Ovary (tissue), 9 donors: Measurements from ENCODE around the gene TRABD2B. TPM values are rescaled to one million over a fixed set of nuclear protein-coding genes. Genes with fewer than 3 reads are reported as not detected.

Experiments used
- DNase-seq, 5 donors: peaks; one replicate each; pipeline ENCODE4 v3.0.0-alpha.2; 2019 to 2020
- H3K27ac ChIP-seq, 2 donors: fragments of 200-600 bp; one replicate each; pipeline versions ENCODE4 v1.5.1 to v1.8.0; 2019 to 2022
- H3K27me3 ChIP-seq: fragments of 200-600 bp; one replicate; pipeline ENCODE4 v1.8.0; 2022
- H3K36me3 ChIP-seq: fragments of 200-600 bp; sonication (generic); one replicate; pipeline ENCODE4 v1.5.1; 2019
- H3K4me1 ChIP-seq: one replicate; pipeline ENCODE4 v1.8.1; 2013; ENCODE audit warnings: mild to moderate bottlenecking, moderate library complexity; ENCODE audit not compliant: insufficient read depth
- H3K4me3 ChIP-seq: fragments of 200-600 bp; sonication (generic); one replicate; pipeline ENCODE4 v1.5.1; 2017
- H3K9me3 ChIP-seq, 2 donors: fragments of 200-600 bp in 1 of 2; sonication (generic) in 1 of 2; one replicate each; pipeline versions ENCODE4 v1.5.1 to v1.8.1; 2013 to 2019; ENCODE audit warnings: mild to moderate bottlenecking in 1 of 2, moderate library complexity in 1 of 2
- CTCF ChIP-seq, 3 donors: fragments of 450-650 bp in 2 of 3; fragments of 200-600 bp in 1 of 3; IDR thresholded peaks; one replicate each; pipeline versions ENCODE4 v1.5.1 to v1.8.0; 2016 to 2022; ENCODE audit warnings: antibody characterized with exemption in 3 of 3, mild to moderate bottlenecking in 1 of 3
- EP300 ChIP-seq: sonication (generic); formaldehyde crosslinking; IDR thresholded peaks from one replicate; pipeline ENCODE4 v1.6.1; 2017; ENCODE audit warnings: antibody characterized with exemption
- POLR2A ChIP-seq: fragments of 450-650 bp; IDR thresholded peaks from one replicate; pipeline ENCODE4 v1.6.1; 2017; ENCODE audit warnings: antibody characterized with exemption, mild to moderate bottlenecking, moderate library complexity
- WGBS, 3 donors: extraction: QIAGEN DNeasy Blood & Tissue Kit in 1 of 3; methylation state at CpG; one replicate each; pipeline versions ENCODE4 v1.1.5 to v1.1.7; 2013 to 2017; 5-methylcytosine and 5-hydroxymethylcytosine counted together
- intact Hi-C, 4 donors: fragments of 100-400 bp; cut with DNase I; formaldehyde crosslinking; loops; one replicate each; pipeline versions ENCODE4 v1.11.0 to v1.15.1; 2022 to 2023
- polyA plus RNA-seq, 2 donors: library from polyadenylated mRNA; stranded (reverse); fragments of 200-250 nt in 1 of 2; fragments of 350-450 nt in 1 of 2; fragmentation: Illumina TruSeq in 1 of 2; extraction: RNeasy Lipid Tissue Mini Kit (QIAGEN cat#74804) in 1 of 2; gene quantifications; one replicate each; pipeline ENCODE4 v1.2.3, GENCODE V29; 2013 to 2014
- total RNA-seq, 7 donors: library from RNA; depleted of rRNA in 2 of 7; stranded (reverse); fragments of >200 nt in 2 of 7; fragmentation: NEBNext Ultra II Directional in 3 of 7; extraction: Animal tissue kit (Norgen Biotek cat#: 25700) in 3 of 7; gene quantifications; one replicate each; pipeline versions ENCODE4 v1.1.0 to v1.2.4, GENCODE V29; 2016 to 2023
- donor health status: DM: no; HTN: no; CAD: no; lungs with moderate emphysema.
- donor health status: DM: no; HTN: no; CAD: no.
- donor health status: Bipolar disorder and iron deficiency.
- donor health status: DM: yes; HTN: yes; CAD: no.
- donor health status: DM: no; HTN: no; CAD: no.
- donor health status: DM: yes; HTN: yes; CAD: no.

Gene TRABD2B
- total and polyA plus RNA-seq, 9 donors: 0.18 to 1.6 (median 0.52) TPM

- Histone ChIP-seq H3K9me3 (no peaks in the 10 kb centered on the region), H3K27me3 (no peaks in the 10 kb centered on the region), H3K27ac (no peak overlapping the region), H3K36me3 (no peaks in the 10 kb centered on the region), H3K4me3 (no peak overlapping the region), H3K4me1 (no peaks in the 10 kb centered on the region)
- DNase-seq: no peak
- TF ChIP-seq POLR2A (no peak), CTCF (IDR thresholded peaks at IDR 0.05) (no peak), EP300 (no peak)
- intact Hi-C loops: no loop called here
- WGBS, 3 donors: 49 to 69% (median 55%) methylated on average over 5 of the region's 5 CpGs
These were observed 106.4 kb downstream of the TRABD2B start for GRCh38 chr1:47890779-47891178.

GRCh38 chr1:47888294-47888629, 108.9 kb downstream of the TRABD2B start:
- no peaks in the 10 kb centered on the region for H3K4me1 ChIP-seq
- DNase-seq: no peak
- no peaks in the 10 kb centered on the region for H3K27me3 ChIP-seq
- no peaks in the 10 kb centered on the region for H3K9me3 ChIP-seq
- WGBS, 3 donors: 92 to 100% (median 97%) methylated on average over 1 of the region's 1 CpG
- H3K27ac ChIP-seq: no peak overlapping the region
- intact Hi-C loops: no loop called here
- H3K36me3 ChIP-seq: no peaks in the 10 kb centered on the region
- TF ChIP-seq POLR2A (no peak), CTCF (IDR thresholded peaks at IDR 0.05) (no peak)
- no peak overlapping the region for H3K4me3 ChIP-seq

- intact Hi-C loops: no loop called here
- WGBS, 3 donors: 64 to 75% (median 74%) methylated on average over 16 of the region's 16 CpGs
- Histone ChIP-seq H3K36me3 (no peaks in the 10 kb centered on the region), H3K27me3 (no peaks in the 10 kb centered on the region), H3K27ac (no peak overlapping the region), H3K4me3 (no peak overlapping the region), H3K9me3 (no peaks in the 10 kb centered on the region), H3K4me1 (no peaks in the 10 kb centered on the region)
- no peak for TF ChIP-seq EP300
- TF ChIP-seq CTCF (IDR thresholded peaks at IDR 0.05): no peak
- TF ChIP-seq POLR2A: no peak
- DNase-seq: no peak
These were observed 109.5 kb downstream of the TRABD2B start for GRCh38 chr1:47887475-47888293.

- H3K4me3 ChIP-seq: no peak overlapping the region
- H3K27me3 ChIP-seq: no peaks in the 10 kb centered on the region
- no peaks in the 10 kb centered on the region for H3K4me1 ChIP-seq
- 49 to 93% (median 50%) methylated on average over 2 of the region's 2 CpGs for WGBS, 3 donors
- no peak overlapping the region for H3K27ac ChIP-seq
- no peak for DNase-seq
- intact Hi-C loops: no loop called here
- TF ChIP-seq CTCF (IDR thresholded peaks at IDR 0.05) (no peak), EP300 (no peak), POLR2A (no peak)
- no peaks in the 10 kb centered on the region for H3K9me3 ChIP-seq
- H3K36me3 ChIP-seq: no peaks in the 10 kb centered on the region
These were observed 110.1 kb downstream of the TRABD2B start for GRCh38 chr1:47887060-47887459.
